Posterior cingulate gyrus (tissue), 11 donors: Measurements from ENCODE around the gene CSGALNACT2.

ENCODE experiments used
- DNase-seq, 10 donors: peaks; one replicate each; pipeline versions ENCODE4 v3.0.0 to v3.0.0-alpha.2; 2020 to 2021; ENCODE audit warnings: mixed read lengths in 3 of 10
- intact Hi-C: fragments of 100-400 bp; cut with DNase I; formaldehyde crosslinking; loops from one replicate; pipeline ENCODE4 v1.15.1; 2023

Gene CSGALNACT2

GRCh38 chr10:43234471-43235041 is 96.3 kb downstream of the CSGALNACT2 start:
- DNase-seq: peak in 4 of 10 donors; percentile 3 to 63 (median 30)
- intact Hi-C loops: no loop called here
